Activated CD4-positive, alpha-beta T cell treated with anti-CD3 and anti-CD28 coated beads for 4 hours (primary cell): ENCODE results near the gene ITFG2.

ENCODE experiments used
- DNase-seq, 2 donors: peaks; one replicate each; pipeline ENCODE4 v3.0.0-alpha.2; 2020

ITFG2 gene

GRCh38 chr12:2795291-2796186 is 16.9 kb upstream of the ITFG2 start:
- DNase-seq: peak; percentile 76 to 78

GRCh38 chr12:2796187-2796666 is 16.2 kb upstream of the ITFG2 start:
- DNase-seq: no peak

- DNase-seq: no peak
Observed at GRCh38 chr12:2797721-2798418, 14.6 kb upstream of the ITFG2 start.

- no peak for DNase-seq
Observed at GRCh38 chr12:2800046-2800570, 12.4 kb upstream of the ITFG2 start.

- no peak for DNase-seq
Observed at GRCh38 chr12:2801044-2801783, 11.3 kb upstream of the ITFG2 start.

GRCh38 chr12:2803635-2804392 is 8.7 kb upstream of the ITFG2 start:
- no peak for DNase-seq

- no peak for DNase-seq
Observed at GRCh38 chr12:2804393-2805142, 7.9 kb upstream of the ITFG2 start.

- no peak for DNase-seq
Observed at GRCh38 chr12:2805143-2805520, 7.3 kb upstream of the ITFG2 start.

- no peak for DNase-seq
Observed at GRCh38 chr12:2806700-2807099, 5.8 kb upstream of the ITFG2 start.

GRCh38 chr12:2811801-2812200 is 667 bp upstream of the ITFG2 start:
- no peak for DNase-seq

GRCh38 chr12:2813214-2814185 is 1.0 kb downstream of the ITFG2 start:
- peak; percentile 50 to 56 for DNase-seq

GRCh38 chr12:2819810-2820209 is 7.3 kb downstream of the ITFG2 start:
- DNase-seq: no peak

- no peak for DNase-seq
Observed at GRCh38 chr12:2820432-2820831, 8.0 kb downstream of the ITFG2 start.

- no peak for DNase-seq
Observed at GRCh38 chr12:2823483-2823882, 11.0 kb downstream of the ITFG2 start.

- no peak for DNase-seq
Observed at GRCh38 chr12:2824541-2824940, 12.1 kb downstream of the ITFG2 start.

- no peak for DNase-seq
Observed at GRCh38 chr12:2825132-2825531, 12.7 kb downstream of the ITFG2 start.

- DNase-seq: no peak
Observed at GRCh38 chr12:2826036-2826435, 13.6 kb downstream of the ITFG2 start.

GRCh38 chr12:2826721-2827515 is 14.4 kb downstream of the ITFG2 start:
- no peak for DNase-seq

- no peak for DNase-seq
Observed at GRCh38 chr12:2829275-2829674, 16.8 kb downstream of the ITFG2 start.
